Smooth muscle cell of the umbilical artery (primary cell): ENCODE results near the gene ACSM5. TPM values are rescaled to one million over a fixed set of nuclear protein-coding genes. Genes with fewer than 3 reads are reported as not detected.

Experiments
- total RNA-seq: library from RNA; depleted of rRNA; stranded (reverse); fragments of >200 nt; gene quantifications from 2 replicates; pipeline ENCODE4 v1.2.3, GENCODE V29; 2014

ACSM5 gene
- not detected in 2 replicates for total RNA-seq

GRCh38 chr16:20409398-20410120, at the start of gene ACSM5:
TSS of gene ACSM5 (plus strand) at chr16:20409534. CDS start at chr16:20411485, 1,951 bp downstream.

GRCh38 chr16:20404637-20405036, 4.7 kb upstream of the ACSM5 start, which contains the start of gene PDILT:
TSS of gene PDILT (minus strand) at chr16:20404737. CDS start at chr16:20399300, 5,437 bp downstream.

GRCh38 chr16:20451364-20451763, 42.0 kb downstream of the ACSM5 start, which contains the start of gene ACSM2A:
TSS of gene ACSM2A (plus strand) at chr16:20451521. CDS start at chr16:20460115, 8,594 bp downstream.

Other genes starting within 250 kb of the ACSM5 start
- not detected in 2 replicates for gene GP2, start 82.0 kb upstream of the ACSM5 start, total RNA-seq
- gene UMOD, start 56.8 kb upstream of the ACSM5 start, total RNA-seq, result not detected in 2 replicates
- not detected in 2 replicates for gene PDILT, start 4.8 kb upstream of the ACSM5 start, total RNA-seq
- not detected in 2 replicates for gene ACSM2A, start 42.0 kb downstream of the ACSM5 start, total RNA-seq
- not detected in 2 replicates for gene ACSM2B, start 166.8 kb downstream of the ACSM5 start, total RNA-seq